ENCODE data around the gene U2AF2. TPM values are rescaled to one million over a fixed set of nuclear protein-coding genes. Genes with fewer than 3 reads are reported as not detected.

Gene U2AF2
- total and polyA plus RNA-seq, 2 of the 8 experiments (the other 6 are each of a cell fraction or from before 2014, with no cell fraction given) = 162 to 252 TPM

- Histone ChIP-seq H4K91ac (replicated peaks; ENCODE audit: insufficient read length, low read length) (no peak overlapping the region), H3K23ac (ENCODE audit: insufficient read length) (no peak overlapping the region)
- no peak for TF ChIP-seq RFX5 (IDR thresholded peaks at IDR 0.05; ENCODE audit: borderline replicate concordance, low read depth, low read length)
- no peak for TF ChIP-seq JUN (IDR thresholded peaks at IDR 0.05; ENCODE audit: low read depth, low read length)
- TF ChIP-seq CBX8 (IDR thresholded peaks at IDR 0.05; ENCODE audit: borderline replicate concordance, low read depth, low read length) = no peak
- TF ChIP-seq BRCA1 (IDR thresholded peaks at IDR 0.05; ENCODE audit: low read depth, low read length) = no peak
- no peak for TF ChIP-seq GTF2F1 (IDR thresholded peaks at IDR 0.05; ENCODE audit: borderline replicate concordance, low read depth, low read length)
- TF ChIP-seq TBP (IDR thresholded peaks at IDR 0.05; ENCODE audit: low read depth, low read length) = no peak
- TF ChIP-seq PHF8 (conservative IDR thresholded peaks at IDR 0.05; ENCODE audit: low read depth, low read length) = no peak
- TF ChIP-seq YY1 (IDR thresholded peaks at IDR 0.05; ENCODE audit: low read depth, low read length) = no peak
- TF ChIP-seq SIN3A (conservative IDR thresholded peaks at IDR 0.05 in 1 of 2, IDR thresholded peaks at IDR 0.05 in 1 of 2; ENCODE audit: low read depth in 1 of 2, low read length in 2 of 2) = no peak
- TF ChIP-seq EGR1 (IDR thresholded peaks at IDR 0.05; ENCODE audit: borderline replicate concordance, low read depth, low read length) = no peak
- no peak for TF ChIP-seq CREB1 (IDR thresholded peaks at IDR 0.05)
- TF ChIP-seq KDM4A (IDR thresholded peaks at IDR 0.05; ENCODE audit: low read depth, low read length, severe bottlenecking) = no peak
These were observed 33.1 kb upstream of the U2AF2 start for GRCh38 chr19:55621673-55622231.

More at GRCh38 chr19:55621673-55622231, 33.1 kb upstream of the U2AF2 start:
- ChIA-PET CTCF (ENCODE audit: partially characterized antibody) (interaction anchor here (3.2 to 8.0 kb wide), 2 partner anchors 10 to 16 kb away, joined by 9 to 38 read pairs; partner anchors contain the start of gene ZNF865), POLR2A (ENCODE audit: partially characterized antibody) (interaction anchor here (1.2 to 6.8 kb wide), 5 partner anchors 10 to 22 kb away, joined by 3 to 32 read pairs (median 11); partner anchors contain the start of genes FIZ1, ZNF524 and ZNF865)
- no peak overlapping the region for H2BK15ac ChIP-seq (ENCODE audit: low read length)
- DNase-seq (ENCODE audit: low read depth in 1 of 2, low spot score in 2 of 2) (no peak), FAIRE-seq (no peak)
- H2BK5ac ChIP-seq (ENCODE audit: low read depth, low read length) = no peak overlapping the region
- no peak overlapping the region for H2AK5ac ChIP-seq (ENCODE audit: low read depth, low read length)
- H3K27ac ChIP-seq (ENCODE audit: low read depth, low read length) = no peak overlapping the region
- peaks cover 1 to 5% of the 10 kb centered on the region in 2 experiments for H4K20me1 ChIP-seq (replicated peaks in 1 of 2; ENCODE audit: control insufficient read depth in 1 of 2, insufficient read depth in 2 of 2, low read length in 2 of 2)
- H4K8ac ChIP-seq (ENCODE audit: extremely low read depth, insufficient read depth, low read length) = no peak overlapping the region
- WGBS, 2 experiments (ENCODE audit: extremely low coverage in 1 of 2, insufficient coverage in 1 of 2, insufficient read length in 1 of 2, insufficient replicate concordance in 2 of 2, low coverage in 1 of 2, low lambda C conversion rate in 2 of 2, missing lambda C conversion rate in 1 of 2) = 95% methylated on average over 33 of the region's 55 CpGs; no CpG with 5 or more reads in 1 of the 2 experiments
- no peak overlapping the region for H2BK20ac ChIP-seq (ENCODE audit: low read length)
- no peak overlapping the region for H3K4ac ChIP-seq (replicated peaks; ENCODE audit: insufficient read length, low read depth, low read length)
- peaks cover 0 to 11% (median 4%) of the 10 kb centered on the region in 4 experiments; a peak in 5 of 8 replicates for H3K36me3 ChIP-seq (ENCODE audit: control insufficient read depth in 2 of 4, insufficient read depth in 4 of 4, low read length in 3 of 4)
- no peak overlapping the region for H3K14ac ChIP-seq (ENCODE audit: insufficient read length)
- no peak overlapping the region for H2AFZ ChIP-seq (ENCODE audit: low read length)
- no peak overlapping the region for H4K5ac ChIP-seq (ENCODE audit: insufficient read length, low read depth, low read length)
- H3K4me1 ChIP-seq (replicated peaks in 1 of 4; ENCODE audit: control insufficient read depth in 3 of 4, insufficient read depth in 4 of 4, low read length in 3 of 4) = peaks cover 0 to 3% (median 0%) of the 10 kb centered on the region in 4 experiments; a peak in 3 of 7 replicates
- no peak overlapping the region for H3K9ac ChIP-seq (replicated peaks in 1 of 4; ENCODE audit: extremely low read depth in 1 of 4, low read depth in 3 of 4, low read length in 3 of 4)
- H3K4me2 ChIP-seq (ENCODE audit: insufficient read depth in 1 of 2, low read depth in 2 of 2, low read length in 2 of 2) = no peak overlapping the region
- H3K23me2 ChIP-seq (ENCODE audit: low read depth, low read length) = no peaks in the 10 kb centered on the region
- no peak overlapping the region for H2BK12ac ChIP-seq (ENCODE audit: low read depth, low read length)
- no peaks in the 10 kb centered on the region for H3K79me1 ChIP-seq (ENCODE audit: low read depth, low read length)
- no peaks in the 10 kb centered on the region for H3K79me2 ChIP-seq (ENCODE audit: control insufficient read depth in 1 of 2, insufficient read depth in 2 of 2, low read length in 2 of 2)
- H3K27me3 ChIP-seq (replicated peaks in 1 of 4; ENCODE audit: control insufficient read depth in 3 of 4, extremely low read depth in 1 of 4, insufficient read depth in 3 of 4, low read length in 3 of 4) = peaks cover 0 to 2% (median 0%) of the 10 kb centered on the region in 4 experiments; a peak in 1 of 7 replicates
- H3K9me3 ChIP-seq (ENCODE audit: insufficient read depth in 2 of 2, low read depth in 1 of 2, low read length in 1 of 2) = no peaks in the 10 kb centered on the region
- H3K56ac ChIP-seq (replicated peaks; ENCODE audit: insufficient read length, low read depth, low read length) = no peak overlapping the region
- no peak overlapping the region for H3K18ac ChIP-seq (ENCODE audit: extremely low read depth, low read length)
- no peak overlapping the region for H2BK120ac ChIP-seq (replicated peaks; ENCODE audit: low read depth, low read length)
- H3K4me3 ChIP-seq (ENCODE audit: extremely low read depth in 1 of 4, insufficient read depth in 2 of 4, low read depth in 3 of 4, low read length in 4 of 4) = no peak overlapping the region

All from H1 (cell line).